ENCODE data around the gene TAAR1.
"Not testable (repeated sequence)": the region's sequence is repeated elsewhere in the genome, so short reads cannot be mapped to it uniquely, and the experiment has no call there.

The TAAR1 gene

GRCh38 chr6:132651062-132651461, 7.9 kb downstream of the TAAR1 start:
- DNase-seq, result no peak

DNA sequence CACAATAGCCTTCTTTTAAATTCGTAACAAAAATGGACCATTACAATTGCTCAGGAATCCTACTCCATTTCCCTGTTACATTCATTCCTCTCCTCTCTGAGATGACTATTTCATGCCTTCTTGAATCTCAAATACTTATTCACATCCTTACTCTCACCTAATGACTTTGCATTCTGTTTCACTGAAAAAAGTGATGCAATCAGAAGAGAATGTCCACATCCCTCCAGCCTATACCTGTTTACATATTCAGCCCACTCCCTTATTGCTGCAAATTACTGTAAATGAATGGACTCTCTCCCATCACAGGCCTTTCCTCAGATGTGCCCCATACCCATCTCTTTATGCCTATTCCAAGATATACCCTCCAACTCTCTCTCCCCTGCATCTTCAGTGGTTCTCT, 8.6 kb downstream of the TAAR1 start:
- no peak for DNase-seq

DNA sequence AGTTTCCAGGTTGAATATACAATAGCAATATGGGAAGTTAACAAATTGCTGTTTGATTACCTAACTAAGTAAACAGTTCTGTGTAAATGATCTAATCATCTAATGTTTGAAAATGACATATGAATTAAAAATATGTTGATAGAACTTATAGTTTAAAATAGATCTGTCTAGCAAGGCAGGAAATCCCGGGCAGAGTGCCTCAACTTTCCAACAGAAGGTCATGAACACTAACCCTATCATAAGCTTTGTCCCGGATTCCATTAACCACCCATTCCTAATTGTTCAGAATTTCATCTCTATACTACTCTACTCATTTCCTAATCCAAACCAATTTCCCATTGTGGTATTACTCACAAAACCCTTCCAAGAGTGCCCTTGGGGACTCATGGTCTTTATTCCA, 10.2 kb downstream of the TAAR1 start:
- DNase-seq, result no peak

- no peak for DNase-seq
Observed at GRCh38 chr6:132648356-132648755, 10.6 kb downstream of the TAAR1 start.

GRCh38 chr6:132643547-132643946, 15.4 kb downstream of the TAAR1 start:
- no peak for DNase-seq

DNA sequence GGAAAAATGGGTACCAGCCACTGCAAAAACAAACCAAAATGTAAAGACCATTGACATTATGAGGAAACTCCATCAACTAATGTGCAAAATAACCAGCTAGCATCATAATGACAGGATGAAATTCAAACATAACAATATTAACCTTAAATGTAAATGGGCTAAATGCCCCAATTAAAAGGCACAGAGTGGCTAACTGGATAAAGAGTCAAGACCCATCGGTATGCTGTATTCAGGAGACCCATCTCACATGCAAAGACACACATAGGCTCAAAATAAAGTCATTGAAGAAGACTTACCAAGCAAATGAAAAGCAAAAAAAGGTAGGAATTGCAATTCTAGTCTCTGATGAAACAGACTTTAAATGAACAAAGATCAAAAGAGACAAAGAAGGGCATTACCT, 21.8 kb downstream of the TAAR1 start:
- DNase-seq, result not testable (repeated sequence)

DNA sequence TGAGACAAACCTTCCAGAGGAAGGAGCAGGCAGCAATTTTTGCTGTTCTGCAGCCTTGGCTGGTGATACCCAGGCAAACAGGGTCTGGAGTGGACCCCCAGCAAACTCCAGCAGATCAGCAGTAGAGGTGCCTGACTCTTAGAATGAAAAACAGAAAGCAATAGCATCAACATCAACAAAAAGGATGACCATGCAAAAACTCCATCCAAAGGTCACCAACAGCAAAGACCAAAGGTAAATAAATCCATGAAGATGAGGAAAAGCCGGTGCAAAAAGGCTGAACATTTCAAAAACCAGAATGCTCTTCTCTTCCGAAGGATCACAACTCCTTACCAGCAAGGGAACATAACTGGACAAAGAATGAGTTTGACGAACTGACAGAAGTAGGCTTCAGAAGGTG, 23.1 kb downstream of the TAAR1 start:
- DNase-seq, result not testable (repeated sequence)

- not testable (repeated sequence) for DNase-seq
Observed at GRCh38 chr6:132635288-132635687, 23.7 kb downstream of the TAAR1 start.

- DNase-seq, result no peak
Observed at GRCh38 chr6:132634796-132635195, 24.2 kb downstream of the TAAR1 start.

GRCh38 chr6:132633362-132633761, 25.6 kb downstream of the TAAR1 start:
- DNase-seq, result no peak

GRCh38 chr6:132624175-132624574, 34.8 kb downstream of the TAAR1 start, which contains the start of gene TAAR2:
TAAR2 (minus strand) TSS chr6:132624275; CDS start chr6:132624275, 0 bp downstream.
- no peak for DNase-seq

- DNase-seq, result no peak
Observed at GRCh38 chr6:132623106-132623845, 35.7 kb downstream of the TAAR1 start.

- DNase-seq, result no peak
Observed at GRCh38 chr6:132616677-132617076, 42.3 kb downstream of the TAAR1 start.

GRCh38 chr6:132614554-132614953, 44.4 kb downstream of the TAAR1 start:
- no peak for DNase-seq

DNA sequence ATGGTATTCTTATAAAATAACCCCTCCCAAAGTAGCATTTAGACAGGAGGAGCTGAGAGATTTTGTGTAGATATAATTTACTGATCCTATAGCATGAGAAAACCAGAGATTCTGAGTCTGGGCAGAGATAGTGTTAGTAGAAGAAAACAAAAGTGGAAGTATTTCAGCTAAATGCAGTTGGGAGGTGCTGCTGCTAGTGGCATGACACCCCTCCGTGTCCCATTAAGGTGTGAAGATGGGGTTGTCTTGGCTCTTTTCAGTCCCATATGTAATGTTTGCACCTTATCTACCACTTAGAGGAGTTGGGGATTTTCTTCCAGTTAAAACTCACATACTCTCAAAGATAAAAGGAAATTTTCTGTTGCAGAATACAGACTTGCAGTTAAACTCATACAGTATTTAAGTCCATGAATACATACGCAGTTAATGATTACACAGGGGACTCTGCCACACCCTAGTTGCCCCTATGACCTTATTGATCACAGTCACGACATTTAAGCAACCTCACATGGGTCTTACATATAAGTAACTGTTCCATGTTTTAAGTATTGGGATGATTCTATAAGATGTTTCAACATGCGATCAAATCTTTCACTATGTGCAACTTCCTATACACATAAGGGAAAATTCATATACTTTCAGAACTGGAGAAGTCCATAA, 46.4 kb downstream of the TAAR1 start:
- DNase-seq, result no peak

DNA sequence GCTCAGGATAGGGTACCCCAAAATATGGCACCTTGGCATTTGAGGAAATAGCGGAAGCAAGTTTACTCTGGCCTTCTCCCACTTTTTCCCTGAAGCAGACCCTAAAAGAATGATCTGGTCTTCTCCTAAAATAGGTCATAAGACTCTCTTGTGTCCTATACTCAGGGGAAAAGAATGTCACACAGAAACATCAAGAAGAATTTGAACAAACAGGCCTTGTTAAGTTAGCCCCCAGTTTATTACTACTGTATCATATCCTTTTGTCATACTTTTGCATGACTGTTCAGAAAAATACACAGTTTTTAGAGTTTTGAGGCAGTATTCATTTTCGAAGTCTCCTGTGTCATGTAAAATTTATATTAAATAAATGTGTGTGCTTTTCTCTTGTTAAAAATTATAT, 47.4 kb downstream of the TAAR1 start:
- DNase-seq, result no peak

DNA sequence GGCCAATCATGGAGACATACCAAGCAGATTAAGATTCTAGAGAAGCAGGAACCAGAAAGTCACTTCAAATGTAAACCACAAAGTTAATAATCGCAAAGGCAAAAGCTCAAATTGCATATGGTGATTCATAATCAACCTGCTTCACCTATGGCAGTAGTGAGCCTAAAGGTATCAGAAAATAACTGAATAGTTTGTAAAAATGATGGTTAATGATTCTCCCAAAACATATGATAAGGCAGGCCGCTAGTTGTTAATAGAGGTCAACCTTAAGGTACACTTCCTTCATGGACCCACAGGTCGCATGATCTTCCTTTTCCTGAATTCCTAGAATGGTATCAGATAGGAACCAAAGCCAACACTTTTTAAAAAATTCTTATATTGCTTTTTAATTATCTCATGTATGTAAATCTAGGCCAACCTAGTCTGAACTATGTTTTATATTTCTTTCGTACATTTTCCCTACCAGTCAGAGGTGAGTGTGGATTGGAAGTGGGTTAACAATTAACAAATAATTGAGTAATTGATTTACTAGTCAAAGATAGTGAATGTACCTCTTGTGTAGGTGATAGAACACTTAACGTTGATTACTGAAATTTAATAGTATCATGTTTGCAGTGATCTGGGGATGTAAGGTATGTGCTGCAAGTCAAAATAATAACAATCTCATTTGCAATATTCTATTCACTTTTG, 51.3 kb downstream of the TAAR1 start:
- no peak for DNase-seq

- no peak for DNase-seq
Observed at GRCh38 chr6:132604635-132605152, 54.3 kb downstream of the TAAR1 start.

GRCh38 chr6:132600900-132601299, 58.1 kb downstream of the TAAR1 start:
- not testable (repeated sequence) for DNase-seq

DNA sequence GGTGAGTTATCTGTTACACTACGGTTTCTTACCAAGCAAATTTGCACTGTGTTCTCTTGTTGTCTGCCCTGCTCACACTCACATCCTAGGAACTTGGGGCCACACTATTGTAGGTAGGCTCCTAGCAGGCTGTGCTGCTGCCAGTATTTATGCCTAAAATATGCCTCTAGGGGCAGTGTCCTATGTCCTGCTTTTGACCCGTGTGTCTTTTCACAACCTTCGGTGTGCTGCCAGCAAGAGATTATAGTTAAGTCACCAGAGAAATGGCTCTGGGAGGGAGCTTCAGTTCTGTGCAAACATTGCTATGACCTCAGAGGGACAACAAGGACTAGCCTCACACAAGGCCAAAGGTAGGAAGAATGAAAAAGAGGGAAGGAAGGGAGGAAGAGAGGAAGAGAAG, 60.5 kb downstream of the TAAR1 start:
- peak; percentile 14 for DNase-seq

- no peak for DNase-seq
Observed at GRCh38 chr6:132596201-132596600, 62.8 kb downstream of the TAAR1 start.

Measured in 8988T (cell line).